ENCODE data around the gene SPATA2L.

DNA sequence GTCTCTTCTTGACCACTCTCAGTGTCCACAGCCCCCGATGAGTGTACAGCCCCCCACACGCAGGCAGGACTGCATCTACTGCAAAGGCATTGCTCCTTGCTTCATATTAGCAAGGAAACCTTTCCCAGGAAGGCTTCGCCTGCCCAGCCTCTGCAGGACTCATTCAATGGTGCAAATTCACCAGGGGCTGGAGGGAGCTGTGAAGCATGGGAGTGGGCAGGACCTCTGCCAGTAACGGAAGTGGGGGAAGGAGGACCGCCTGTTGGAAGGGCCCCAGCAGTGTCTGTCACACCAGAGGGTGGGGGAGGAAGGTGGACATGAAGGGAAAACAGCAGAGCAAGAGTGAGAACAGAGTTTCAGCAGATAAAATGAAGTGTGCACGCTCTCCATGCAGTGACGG lies 41.4 kb downstream of the SPATA2L start:
- TF ChIP-seq POLR2A (IDR thresholded peaks at IDR 0.05; ENCODE audit: extremely low read depth, insufficient read length) (no peak), MYC (IDR thresholded peaks at IDR 0.05; ENCODE audit: low read depth, low read length) (no peak)
- TF ChIP-seq, protein P1, sequence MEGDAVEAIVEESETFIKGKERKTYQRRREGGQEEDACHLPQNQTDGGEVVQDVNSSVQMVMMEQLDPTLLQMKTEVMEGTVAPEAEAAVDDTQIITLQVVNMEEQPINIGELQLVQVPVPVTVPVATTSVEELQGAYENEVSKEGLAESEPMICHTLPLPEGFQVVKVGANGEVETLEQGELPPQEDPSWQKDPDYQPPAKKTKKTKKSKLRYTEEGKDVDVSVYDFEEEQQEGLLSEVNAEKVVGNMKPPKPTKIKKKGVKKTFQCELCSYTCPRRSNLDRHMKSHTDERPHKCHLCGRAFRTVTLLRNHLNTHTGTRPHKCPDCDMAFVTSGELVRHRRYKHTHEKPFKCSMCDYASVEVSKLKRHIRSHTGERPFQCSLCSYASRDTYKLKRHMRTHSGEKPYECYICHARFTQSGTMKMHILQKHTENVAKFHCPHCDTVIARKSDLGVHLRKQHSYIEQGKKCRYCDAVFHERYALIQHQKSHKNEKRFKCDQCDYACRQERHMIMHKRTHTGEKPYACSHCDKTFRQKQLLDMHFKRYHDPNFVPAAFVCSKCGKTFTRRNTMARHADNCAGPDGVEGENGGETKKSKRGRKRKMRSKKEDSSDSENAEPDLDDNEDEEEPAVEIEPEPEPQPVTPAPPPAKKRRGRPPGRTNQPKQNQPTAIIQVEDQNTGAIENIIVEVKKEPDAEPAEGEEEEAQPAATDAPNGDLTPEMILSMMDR (IDR thresholded peaks at IDR 0.05; ENCODE audit: low read depth, low read length), result no peak
- TF ChIP-seq, protein P2, sequence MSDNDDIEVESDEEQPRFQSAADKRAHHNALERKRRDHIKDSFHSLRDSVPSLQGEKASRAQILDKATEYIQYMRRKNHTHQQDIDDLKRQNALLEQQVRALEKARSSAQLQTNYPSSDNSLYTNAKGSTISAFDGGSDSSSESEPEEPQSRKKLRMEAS (IDR thresholded peaks at IDR 0.05; ENCODE audit: low read depth, low read length), result no peak

Measured in NB4 (cell line).